ENCODE data around the gene KSR2. TPM values are rescaled to one million over a fixed set of nuclear protein-coding genes. Genes with fewer than 3 reads are reported as not detected.

Gene KSR2
- total and polyA plus RNA-seq, 10 of the 15 experiments (the other 5 are each of a cell fraction or from before 2014, with no cell fraction given), result under 0.01 to 1.5 (median 0.01) TPM; not detected in 3

DNA sequence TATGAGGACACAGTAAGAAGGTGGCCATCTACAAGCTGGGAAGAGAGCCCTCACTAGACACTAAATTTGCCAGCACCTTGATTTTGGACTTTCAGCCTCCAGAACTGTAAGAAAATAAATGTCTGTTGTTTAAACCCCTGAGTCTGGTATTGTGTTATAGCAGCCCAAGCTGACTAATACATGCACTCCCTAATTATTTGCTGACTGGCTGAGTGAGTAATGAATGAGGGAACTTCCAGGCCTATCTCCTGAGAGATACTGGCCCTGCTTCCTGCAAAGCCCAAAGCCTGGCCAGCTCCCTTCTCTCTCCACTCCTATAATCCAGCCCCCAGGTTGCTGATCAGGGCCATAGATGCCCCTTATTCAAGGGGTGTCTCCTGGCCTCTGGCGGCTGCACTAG is 487.3 kb downstream of the KSR2 start:
- TF ChIP-seq NKRF (conservative IDR thresholded peaks at IDR 0.05) (no peak), IRF4 (IDR thresholded peaks at IDR 0.05; ENCODE audit: low read depth, low read length) (no peak), TBL1XR1 (IDR thresholded peaks at IDR 0.05; ENCODE audit: low read depth, low read length) (no peak), CREB1 (IDR thresholded peaks at IDR 0.05; ENCODE audit: low read depth) (no peak)
- TF ChIP-seq, protein P1, sequence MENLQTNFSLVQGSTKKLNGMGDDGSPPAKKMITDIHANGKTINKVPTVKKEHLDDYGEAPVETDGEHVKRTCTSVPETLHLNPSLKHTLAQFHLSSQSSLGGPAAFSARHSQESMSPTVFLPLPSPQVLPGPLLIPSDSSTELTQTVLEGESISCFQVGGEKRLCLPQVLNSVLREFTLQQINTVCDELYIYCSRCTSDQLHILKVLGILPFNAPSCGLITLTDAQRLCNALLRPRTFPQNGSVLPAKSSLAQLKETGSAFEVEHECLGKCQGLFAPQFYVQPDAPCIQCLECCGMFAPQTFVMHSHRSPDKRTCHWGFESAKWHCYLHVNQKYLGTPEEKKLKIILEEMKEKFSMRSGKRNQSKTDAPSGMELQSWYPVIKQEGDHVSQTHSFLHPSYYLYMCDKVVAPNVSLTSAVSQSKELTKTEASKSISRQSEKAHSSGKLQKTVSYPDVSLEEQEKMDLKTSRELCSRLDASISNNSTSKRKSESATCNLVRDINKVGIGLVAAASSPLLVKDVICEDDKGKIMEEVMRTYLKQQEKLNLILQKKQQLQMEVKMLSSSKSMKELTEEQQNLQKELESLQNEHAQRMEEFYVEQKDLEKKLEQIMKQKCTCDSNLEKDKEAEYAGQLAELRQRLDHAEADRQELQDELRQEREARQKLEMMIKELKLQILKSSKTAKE (IDR thresholded peaks at IDR 0.05; ENCODE audit: low read depth, poor library complexity, severe bottlenecking), result no peak
- in situ Hi-C loops (cut with MboI) (no loop called here), intact Hi-C loops (cut with micrococcal nuclease; ENCODE audit: unreplicated experiment) (no loop called here)
- H3K27ac ChIP-seq (ENCODE audit: control insufficient read depth, insufficient read depth), result no peak overlapping the region
- H3K9ac ChIP-seq (ENCODE audit: control insufficient read depth, insufficient read depth, low read length), result no peak overlapping the region
- BruUV-seq (replicated peaks), result no TSS peak
- H4K20me1 ChIP-seq (ENCODE audit: control insufficient read depth, insufficient read depth), result no peaks in the 10 kb centered on the region
- no peaks in the 10 kb centered on the region; the same call in 2 of the 3 replicates for H3K9me3 ChIP-seq (replicated peaks; ENCODE audit: control insufficient read depth, insufficient read depth, low read length)
- H3K79me2 ChIP-seq (ENCODE audit: control insufficient read depth, insufficient read depth, low read length), result no peaks in the 10 kb centered on the region
- DNase-seq (ENCODE audit: low read depth, low spot score) (no peak), FAIRE-seq (no peak), ATAC-seq (no peak)
- no peak overlapping the region for H2AFZ ChIP-seq (ENCODE audit: control insufficient read depth, low read depth, low read length)
- POLR2A ChIA-PET, result no interaction called here
- SMC1A ChIA-PET (ENCODE audit: uncharacterized antibody, unreplicated experiment), result no interaction called here
- H3K4me2 ChIP-seq (ENCODE audit: control insufficient read depth, insufficient read depth), result no peak overlapping the region
- CTCF ChIA-PET, result no interaction called here
- no peaks in the 10 kb centered on the region for H3K4me1 ChIP-seq (ENCODE audit: control insufficient read depth, insufficient read depth, low read length)
- H3K4me3 ChIP-seq, result no peak overlapping the region
- H3K36me3 ChIP-seq (ENCODE audit: control insufficient read depth in 2 of 2, insufficient read depth in 2 of 2, low read length in 1 of 2), result no peaks in the 10 kb centered on the region
- RAD21 ChIA-PET (ENCODE audit: unreplicated experiment), result no interaction called here
- 30% methylated on average over 1 of the region's 1 CpG for WGBS (ENCODE audit: insufficient coverage, insufficient replicate concordance, low lambda C conversion rate, missing lambda C conversion rate)
- H3K27me3 ChIP-seq (replicated peaks in 1 of 2; ENCODE audit: control insufficient read depth in 2 of 2, insufficient read depth in 2 of 2, low read length in 1 of 2), result no peaks in the 10 kb centered on the region

Measured in GM12878 (cell line).